Neuronal stem cell (in vitro differentiated cells): ENCODE measurements around the gene ELMO1.

Experiments used
- DNase-seq: peaks from one replicate; pipeline ENCODE4 v3.0.0-alpha.2; 2013; ENCODE audit warnings: low spot score
- H2AFZ ChIP-seq: one replicate; pipeline ENCODE4 v1.6.1; 2013; ENCODE audit warnings: mild to moderate bottlenecking, low read length, inconsistent platforms
- H2AK5ac ChIP-seq: 2 replicates; pipeline ENCODE4 v1.6.1; 2013; ENCODE audit warnings: low read depth, mild to moderate bottlenecking, inconsistent platforms, low read length, moderate library complexity, mixed read lengths
- H2BK120ac ChIP-seq: 2 replicates; pipeline ENCODE4 v1.6.1; 2013; ENCODE audit warnings: low read depth, mild to moderate bottlenecking, inconsistent platforms, low read length, moderate library complexity, mixed read lengths
- H2BK12ac ChIP-seq: one replicate; pipeline ENCODE4 v1.6.1; 2013; ENCODE audit warnings: low read length, inconsistent platforms
- H2BK15ac ChIP-seq: 2 replicates; pipeline ENCODE4 v1.6.1; 2013; ENCODE audit warnings: mild to moderate bottlenecking, low read length, inconsistent platforms, mixed read lengths
- H2BK5ac ChIP-seq: one replicate; pipeline ENCODE4 v1.6.1; 2013; ENCODE audit warnings: inconsistent platforms, mild to moderate bottlenecking, low read length, moderate library complexity
- H3K14ac ChIP-seq: one replicate; pipeline ENCODE4 v1.6.1; 2013; ENCODE audit warnings: low read length, inconsistent platforms
- H3K18ac ChIP-seq: 2 replicates; pipeline ENCODE4 v1.6.1; 2013; ENCODE audit warnings: low read length, inconsistent platforms
- H3K23ac ChIP-seq: 2 replicates; pipeline ENCODE4 v1.6.1; 2013; ENCODE audit warnings: low read depth, mild to moderate bottlenecking, mixed read lengths, low read length, inconsistent platforms; ENCODE audit not compliant: poor library complexity
- H3K27ac ChIP-seq: replicated peaks from 3 replicates; pipeline ENCODE4 v1.5.1; 2013; ENCODE audit warnings: low read length, inconsistent platforms
- H3K27me3 ChIP-seq, 3 experiments: 2 replicates each; pipeline ENCODE4 v1.6.1; 2013; ENCODE audit warnings: low read length in 3 of 3, mild to moderate bottlenecking in 2 of 3, inconsistent platforms in 1 of 3, low read depth in 1 of 3, mixed read lengths in 1 of 3, moderate library complexity in 1 of 3; ENCODE audit not compliant: control insufficient read depth in 3 of 3, insufficient read depth in 3 of 3
- H3K36me3 ChIP-seq, 2 donors: replicated peaks in 1 of 2; 2 replicates each; pipeline ENCODE4 v1.6.1; 2013; ENCODE audit warnings: low read length in 2 of 2; ENCODE audit not compliant: control insufficient read depth in 2 of 2, insufficient read depth in 2 of 2
- H3K4ac ChIP-seq: 2 replicates; pipeline ENCODE4 v1.6.1; 2013; ENCODE audit warnings: inconsistent platforms, mild to moderate bottlenecking, low read length, moderate library complexity
- H3K4me1 ChIP-seq, 2 donors: 1 replicate in 1 of 2; 2 replicates in 1 of 2; pipeline ENCODE4 v1.6.1; 2013; ENCODE audit warnings: low read length in 2 of 2, low read depth in 1 of 2; ENCODE audit not compliant: control insufficient read depth in 2 of 2, insufficient read depth in 1 of 2
- H3K4me2 ChIP-seq: one replicate; pipeline ENCODE4 v1.6.1; 2013; ENCODE audit warnings: mild to moderate bottlenecking, low read length, inconsistent platforms; ENCODE audit not compliant: insufficient read depth, poor library complexity, severe bottlenecking
- H3K4me3 ChIP-seq, 2 donors: 2 replicates each; pipeline ENCODE4 v1.5.1; 2013; ENCODE audit warnings: low read length in 2 of 2, mild to moderate bottlenecking in 2 of 2, inconsistent platforms in 1 of 2, moderate library complexity in 1 of 2
- H3K79me1 ChIP-seq: one replicate; pipeline ENCODE4 v1.6.1; 2013; ENCODE audit warnings: low read depth, mild to moderate bottlenecking, inconsistent platforms, low read length, moderate library complexity
- H3K9ac ChIP-seq: one replicate; pipeline ENCODE4 v1.6.1; 2013; ENCODE audit warnings: mild to moderate bottlenecking, low read depth, low read length, inconsistent platforms; ENCODE audit not compliant: poor library complexity
- H3K9me3 ChIP-seq, 2 donors: replicated peaks in 1 of 2; 2 replicates each; pipeline versions ENCODE3 to v1.6.1; 2013; ENCODE audit warnings: low read length in 2 of 2, mild to moderate bottlenecking in 2 of 2, inconsistent platforms in 1 of 2, low read depth in 1 of 2, mixed read lengths in 1 of 2, moderate library complexity in 1 of 2; ENCODE audit not compliant: control insufficient read depth in 2 of 2, insufficient read depth in 1 of 2
- H4K8ac ChIP-seq: one replicate; pipeline ENCODE4 v1.6.1; 2013; ENCODE audit warnings: low read depth, mild to moderate bottlenecking, inconsistent platforms, low read length, moderate library complexity
- H4K91ac ChIP-seq: one replicate; pipeline ENCODE4 v1.6.1; 2013; ENCODE audit warnings: low read length, low read depth, mild to moderate bottlenecking, inconsistent platforms; ENCODE audit not compliant: poor library complexity
- WGBS, 2 donors: extraction: QIAGEN DNeasy Blood & Tissue Kit; methylation state at CpG; one replicate each; pipeline ENCODE4 v1.1.7; 2013; ENCODE audit warnings: missing lambda C conversion rate in 2 of 2, mixed read lengths in 1 of 2; ENCODE audit not compliant: insufficient read length in 2 of 2, insufficient replicate concordance in 1 of 2; ENCODE audit errors: extremely low coverage in 2 of 2; 5-methylcytosine and 5-hydroxymethylcytosine counted together

ELMO1 gene

GRCh38 chr7:37085600-37085999 is 363.1 kb downstream of the ELMO1 start:
- Histone ChIP-seq H2AK5ac (no peak overlapping the region), H3K36me3 (no peaks in the 10 kb centered on the region), H3K4me1 (no peaks in the 10 kb centered on the region), H2BK15ac (no peak overlapping the region), H4K8ac (no peak overlapping the region), H3K14ac (no peak overlapping the region), H2BK12ac (no peak overlapping the region), H3K9me3 (no peaks in the 10 kb centered on the region), H3K4me3 (no peak overlapping the region), H3K27ac (no peak overlapping the region), H3K9ac (no peak overlapping the region), H2BK5ac (no peak overlapping the region), H3K4ac (no peak overlapping the region), H4K91ac (no peak overlapping the region), H3K18ac (no peak overlapping the region), H2AFZ (no peak overlapping the region), H3K23ac (no peak overlapping the region), H3K27me3 (no peaks in the 10 kb centered on the region), H2BK120ac (no peak overlapping the region), H3K4me2 (no peak overlapping the region), H3K79me1 (no peaks in the 10 kb centered on the region)
- DNase-seq = no peak
- no CpG with 5 or more reads among the region's 5 CpGs for WGBS, 2 donors

GRCh38 chr7:37084303-37084702 is 364.4 kb downstream of the ELMO1 start:
- no peak overlapping the region for H3K27ac ChIP-seq
- no peaks in the 10 kb centered on the region for H3K79me1 ChIP-seq
- H3K4me1 ChIP-seq = no peaks in the 10 kb centered on the region
- no peak overlapping the region for H3K18ac ChIP-seq
- H3K9ac ChIP-seq = no peak overlapping the region
- no peaks in the 10 kb centered on the region for H3K27me3 ChIP-seq
- no peaks in the 10 kb centered on the region for H3K36me3 ChIP-seq
- no peak overlapping the region for H3K4me2 ChIP-seq
- no peak overlapping the region for H3K4me3 ChIP-seq
- H2BK15ac ChIP-seq = no peak overlapping the region
- H2BK120ac ChIP-seq = no peak overlapping the region
- H4K91ac ChIP-seq = no peak overlapping the region
- H3K9me3 ChIP-seq = no peaks in the 10 kb centered on the region
- no peak overlapping the region for H3K4ac ChIP-seq
- no peak overlapping the region for H3K14ac ChIP-seq
- no peak overlapping the region for H2AK5ac ChIP-seq
- DNase-seq = no peak
- no peak overlapping the region for H2AFZ ChIP-seq
- no peak overlapping the region for H2BK5ac ChIP-seq
- H4K8ac ChIP-seq = no peak overlapping the region
- no peak overlapping the region for H3K23ac ChIP-seq
- no peak overlapping the region for H2BK12ac ChIP-seq
- WGBS, 2 donors = no CpG with 5 or more reads among the region's 2 CpGs

GRCh38 chr7:37083311-37084096 is 365.2 kb downstream of the ELMO1 start:
- H2BK15ac ChIP-seq = no peak overlapping the region
- no peak overlapping the region for H3K18ac ChIP-seq
- H3K4ac ChIP-seq = no peak overlapping the region
- H3K9me3 ChIP-seq = no peaks in the 10 kb centered on the region
- no peak overlapping the region for H2AFZ ChIP-seq
- H3K9ac ChIP-seq = no peak overlapping the region
- no peaks in the 10 kb centered on the region for H3K79me1 ChIP-seq
- WGBS, 2 donors = no CpG with 5 or more reads among the region's 5 CpGs
- no peak overlapping the region for H4K91ac ChIP-seq
- H3K4me2 ChIP-seq = no peak overlapping the region
- H2BK12ac ChIP-seq = no peak overlapping the region
- no peaks in the 10 kb centered on the region for H3K36me3 ChIP-seq
- no peak overlapping the region for H4K8ac ChIP-seq
- no peak overlapping the region for H2BK5ac ChIP-seq
- no peak overlapping the region for H2AK5ac ChIP-seq
- no peak overlapping the region for H3K14ac ChIP-seq
- H3K27me3 ChIP-seq = no peaks in the 10 kb centered on the region
- no peak overlapping the region for H3K23ac ChIP-seq
- no peak overlapping the region for H3K4me3 ChIP-seq
- H2BK120ac ChIP-seq = no peak overlapping the region
- H3K27ac ChIP-seq = no peak overlapping the region
- no peaks in the 10 kb centered on the region for H3K4me1 ChIP-seq
- no peak for DNase-seq

GRCh38 chr7:37081436-37081835 is 367.2 kb downstream of the ELMO1 start:
- Histone ChIP-seq H2BK15ac (no peak overlapping the region), H3K4ac (no peak overlapping the region), H3K36me3 (no peaks in the 10 kb centered on the region), H4K8ac (no peak overlapping the region), H3K9ac (no peak overlapping the region), H3K4me3 (no peak overlapping the region), H3K23ac (no peak overlapping the region), H3K4me2 (no peak overlapping the region), H3K4me1 (peaks cover 0 to 2% of the 10 kb centered on the region in 2 donors), H3K79me1 (no peaks in the 10 kb centered on the region), H3K14ac (no peak overlapping the region), H3K27ac (no peak overlapping the region), H3K18ac (no peak overlapping the region), H4K91ac (no peak overlapping the region), H2BK12ac (no peak overlapping the region), H2AK5ac (no peak overlapping the region), H2BK5ac (no peak overlapping the region), H2BK120ac (no peak overlapping the region), H3K27me3 (no peaks in the 10 kb centered on the region), H2AFZ (no peak overlapping the region), H3K9me3 (no peaks in the 10 kb centered on the region)
- WGBS, 2 donors = no CpG with 5 or more reads among the region's 4 CpGs
- DNase-seq = no peak
